ENCODE measurements around the gene MLF2. TPM values are rescaled to one million over a fixed set of nuclear protein-coding genes. Genes with fewer than 3 reads are reported as not detected.
"Not testable (repeated sequence)": the region's sequence is repeated elsewhere in the genome, so short reads cannot be mapped to it uniquely, and the experiment has no call there.

Gene MLF2
- total RNA-seq, 2 donors from 2014 or later: 118 to 149 TPM

GRCh38 chr12:6708351-6708750 is 44.6 kb downstream of the MLF2 start:
- ATAC-seq; intact Hi-C loops (cut with DNase I); DNase-seq: not testable (repeated sequence)

- intact Hi-C loops (cut with DNase I): no loop called here
- ATAC-seq: no peak
- DNase-seq: no peak
These were observed 49.3 kb downstream of the MLF2 start for GRCh38 chr12:6703631-6704030.

GRCh38 chr12:6701078-6701768 is 51.7 kb downstream of the MLF2 start:
- ATAC-seq (no peak), DNase-seq (no peak)
- intact Hi-C loops (cut with DNase I): no loop called here

GRCh38 chr12:6700646-6701051 is 52.3 kb downstream of the MLF2 start, which contains the start of gene PIANP:
PIANP (minus strand) TSS chr12:6700815; CDS start chr12:6698061, 2,754 bp downstream.
- DNase-seq (peak; percentile 45), ATAC-seq (peak; percentile 84 to 86)
- intact Hi-C loops (cut with DNase I): no loop called here

- peak; percentile 29 to 55 for ATAC-seq
- no peak for DNase-seq
- intact Hi-C loops (cut with DNase I): loop anchor here in 1 of 2 donors (10.0 kb wide), 1 partner anchor 85 kb away; no protein-coding TSS in a partner anchor
These were observed 52.8 kb downstream of the MLF2 start for GRCh38 chr12:6699989-6700645.

GRCh38 chr12:6699259-6699988 is 53.5 kb downstream of the MLF2 start:
- no peak for ATAC-seq

GRCh38 chr12:6698352-6699046 is 54.4 kb downstream of the MLF2 start:
- no peak for DNase-seq
- ATAC-seq: no peak
- intact Hi-C loops (cut with DNase I): loop anchor here in 1 of 2 donors (10.0 kb wide), 1 partner anchor 84 kb away; no protein-coding TSS in a partner anchor

More at GRCh38 chr12:6699259-6699988, 53.5 kb downstream of the MLF2 start:
- intact Hi-C loops (cut with DNase I): loop anchor here in 1 of 2 donors (10.0 kb wide), 1 partner anchor 85 kb away; no protein-coding TSS in a partner anchor
- DNase-seq: no peak

Other genes with a start within 250 kb of the MLF2 start
- 1,000 to 10,000 TPM; 3,044 to 4,078 TPM for gene GAPDH, start 218.6 kb downstream of the MLF2 start, total RNA-seq
- gene IFFO1, start 197.1 kb downstream of the MLF2 start, total RNA-seq: 10 to 100 TPM; 18.1 to 19.5 TPM
- 10 to 100 TPM; 16.0 to 30.5 TPM for gene NOP2, start 184.8 kb downstream of the MLF2 start, total RNA-seq
- 100 to 1,000 TPM; 117 to 151 TPM for gene CHD4, start 145.8 kb downstream of the MLF2 start, total RNA-seq
- 1 to 10 TPM; 1.8 to 2.9 TPM for gene LPAR5, start 117.2 kb downstream of the MLF2 start, total RNA-seq
- gene ACRBP, start 105.7 kb downstream of the MLF2 start, total RNA-seq: under 1 TPM; 0.60 to 0.88 TPM
- 10 to 100 TPM; 16.8 to 28.5 TPM for gene ING4, start 90.0 kb downstream of the MLF2 start, total RNA-seq
- 10 to 100 TPM; 28.3 to 31.2 TPM for gene ZNF384, start 63.8 kb downstream of the MLF2 start, total RNA-seq
- gene PIANP, start 52.3 kb downstream of the MLF2 start, total RNA-seq: under 1 TPM; 0.18 to 0.42 TPM
- gene COPS7A, start 29.1 kb downstream of the MLF2 start, total RNA-seq: 10 to 100 TPM; 61.3 to 71.2 TPM
- gene PTMS, start 13.2 kb upstream of the MLF2 start, total RNA-seq: 100 to 1,000 TPM; 164 to 189 TPM
- under 1 TPM; 0.62 to 0.97 TPM for gene LAG3, start 19.4 kb upstream of the MLF2 start, total RNA-seq
- gene CD4, start 36.4 kb upstream of the MLF2 start, total RNA-seq: 10 to 100 TPM; 11.6 to 24.2 TPM
- 1 to 10 TPM; 5.3 to 8.4 TPM for gene GPR162, start 68.7 kb upstream of the MLF2 start, total RNA-seq
- 10 to 100 TPM; 13.2 to 22.3 TPM for gene P3H3, start 75.3 kb upstream of the MLF2 start, total RNA-seq
- 1 to 10 TPM; 2.3 to 5.8 TPM for gene GNB3, start 87.8 kb upstream of the MLF2 start, total RNA-seq
- under 1 TPM in 1 of 2 donors, not detected in 1; 0.82 TPM for gene CDCA3, start 98.1 kb upstream of the MLF2 start, total RNA-seq
- gene USP5, start 99.0 kb upstream of the MLF2 start, total RNA-seq: 10 to 100 TPM; 63.4 to 65.4 TPM
- gene TPI1, start 114.4 kb upstream of the MLF2 start, total RNA-seq: 100 to 1,000 TPM; 642 to 858 TPM
- gene SPSB2, start 120.2 kb upstream of the MLF2 start, total RNA-seq: 1 to 10 TPM; 3.7 to 4.1 TPM
- 10 to 100 TPM in 1 of 2 donors, 1 to 10 TPM in 1; 8.1 to 10.5 TPM for gene LRRC23, start 151.7 kb upstream of the MLF2 start, total RNA-seq
- gene ENO2, start 161.4 kb upstream of the MLF2 start, total RNA-seq: 10 to 100 TPM; 12.8 to 24.9 TPM
- gene ATN1, start 174.8 kb upstream of the MLF2 start, total RNA-seq: 10 to 100 TPM; 75.3 to 83.1 TPM
- not detected for gene RNU7-1, start 190.7 kb upstream of the MLF2 start, total RNA-seq
- 100 to 1,000 TPM; 249 to 282 TPM for gene C12orf57, start 190.9 kb upstream of the MLF2 start, total RNA-seq
- gene PTPN6, start 198.2 kb upstream of the MLF2 start, total RNA-seq: 10 to 100 TPM; 13.0 to 18.9 TPM
- gene PHB2, start 217.5 kb upstream of the MLF2 start, total RNA-seq: 100 to 1,000 TPM; 117 to 157 TPM
- 10 to 100 TPM; 34.4 to 36.6 TPM for gene EMG1, start 217.8 kb upstream of the MLF2 start, total RNA-seq